ENCODE measurements around the gene KCND3.

Gene KCND3

DNA sequence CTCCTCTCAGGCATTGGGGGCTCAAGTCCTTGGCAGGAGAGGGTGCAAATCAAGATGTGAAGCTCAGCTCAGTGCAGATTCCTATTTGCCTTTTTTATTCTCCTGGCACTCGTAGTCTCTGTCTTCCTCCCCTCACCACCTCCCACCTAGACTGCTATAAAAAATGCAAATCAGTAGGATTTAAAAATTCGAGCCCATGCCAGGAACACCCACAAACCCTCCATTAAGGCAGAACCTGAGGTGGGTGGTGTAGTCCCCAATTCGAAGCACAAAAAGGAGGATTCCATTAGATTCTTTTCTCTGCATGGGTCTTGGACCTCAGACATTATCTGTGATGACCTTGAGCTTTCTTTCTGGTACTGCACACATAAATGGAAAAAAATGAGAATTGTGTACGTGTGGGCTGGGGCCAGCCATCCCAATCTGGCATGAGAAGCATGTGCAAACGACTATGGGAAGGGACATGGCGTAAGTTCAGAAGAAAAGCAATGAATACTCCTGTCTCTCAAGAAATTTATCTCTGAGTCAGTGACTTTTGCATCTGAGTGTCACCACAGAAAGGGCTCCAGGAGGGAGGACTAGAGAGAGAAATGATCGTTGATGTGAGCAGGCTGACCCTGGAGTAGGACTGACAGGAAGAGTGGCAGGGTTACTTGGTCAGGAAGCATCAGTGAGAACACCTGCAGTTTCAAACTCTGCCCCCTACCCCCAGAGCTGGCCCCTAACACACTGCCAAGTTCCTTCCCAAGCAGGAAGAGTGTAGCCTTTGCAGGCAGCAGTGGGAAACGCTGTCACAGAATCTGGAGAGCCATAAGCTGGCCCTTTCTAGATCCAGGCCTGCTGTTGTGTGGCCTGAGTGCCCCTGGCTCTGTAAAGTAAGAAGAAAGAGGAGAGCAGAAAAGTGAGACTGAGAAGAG is 252.0 kb downstream of the KCND3 start:
- FAIRE-seq, result no peak

DNA sequence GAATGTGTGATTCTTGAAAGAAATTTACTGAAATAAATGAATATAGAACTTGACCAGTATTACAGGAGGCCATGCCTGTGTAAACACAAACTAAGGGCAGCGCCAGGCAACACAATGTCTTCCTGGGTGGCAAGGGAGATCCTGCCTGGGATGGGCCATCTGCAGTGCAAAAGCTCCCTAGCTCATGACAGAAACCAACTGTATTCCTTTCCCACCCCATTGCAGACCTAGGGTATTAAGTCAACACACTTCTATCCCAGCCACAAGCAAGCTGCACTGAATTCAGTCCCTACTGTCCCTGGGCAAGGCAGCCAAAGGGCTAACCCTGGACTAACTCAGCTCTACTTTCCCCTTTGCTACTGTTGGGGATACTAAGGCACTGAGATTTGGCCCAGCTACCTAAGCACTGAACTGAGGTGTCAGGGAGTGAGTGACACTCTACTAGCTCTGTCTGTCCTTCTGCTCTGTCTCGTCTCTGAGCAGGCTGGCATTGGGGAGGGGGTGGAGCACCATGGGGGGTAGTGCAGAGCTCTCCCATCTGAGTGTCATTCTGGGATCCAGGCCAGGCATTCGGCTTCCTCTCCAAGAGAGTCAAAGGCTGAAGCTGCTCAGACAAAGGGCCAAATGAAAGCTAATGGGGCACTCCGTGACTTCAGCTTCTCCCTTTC is 252.8 kb downstream of the KCND3 start:
- FAIRE-seq, result no peak

DNA sequence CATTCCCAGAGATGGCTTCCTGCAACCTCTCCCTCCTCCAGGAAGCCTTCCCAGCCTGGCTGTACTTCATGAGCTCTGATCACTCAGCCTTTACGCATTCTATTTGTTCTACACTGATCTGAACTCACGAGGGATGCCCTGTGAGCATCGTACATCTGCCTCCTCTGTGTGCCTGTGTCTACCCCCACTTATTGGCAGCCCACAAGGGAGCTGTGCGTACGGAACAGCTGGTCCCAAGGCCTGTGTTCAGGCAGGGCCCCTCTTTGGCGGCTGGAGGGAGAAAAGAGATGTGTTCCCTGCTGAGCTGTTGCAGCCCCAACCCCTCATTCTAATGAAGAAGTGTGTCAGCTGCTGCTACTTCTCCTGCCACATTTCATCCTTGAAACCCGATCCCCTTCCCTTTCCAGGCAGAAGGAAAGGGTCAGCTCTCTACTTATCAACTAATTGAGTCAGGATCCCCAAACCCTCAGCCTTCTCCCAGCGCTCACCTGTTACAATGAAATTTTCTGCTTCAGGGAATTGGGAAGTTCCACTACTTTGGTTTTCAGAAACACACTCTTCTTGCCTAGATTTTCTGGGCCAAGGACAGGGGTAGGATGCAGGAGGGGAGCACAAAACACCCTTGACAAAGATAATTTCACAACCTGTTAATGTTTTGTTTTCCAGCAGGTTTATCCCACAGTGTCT is 253.5 kb downstream of the KCND3 start:
- FAIRE-seq, result no peak

DNA sequence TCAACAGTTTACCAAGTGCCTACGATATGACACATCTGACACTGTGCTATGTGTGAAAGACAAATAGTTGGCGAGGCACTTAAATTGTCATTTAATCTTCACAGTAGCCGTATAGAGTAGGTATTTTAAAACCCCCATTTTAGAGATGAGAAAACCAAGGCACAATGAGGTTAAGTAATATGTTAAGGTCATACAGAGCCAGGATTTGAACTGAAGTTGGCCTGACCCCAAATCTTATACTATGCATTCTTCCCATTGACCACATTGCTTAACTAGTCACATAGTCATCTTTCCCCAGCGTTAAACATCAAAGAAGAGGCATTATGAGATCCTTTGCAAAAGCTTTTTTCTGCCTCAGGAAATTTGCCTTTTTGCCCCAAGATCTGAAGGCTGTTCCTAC is 254.1 kb downstream of the KCND3 start:
- FAIRE-seq, result no peak

DNA sequence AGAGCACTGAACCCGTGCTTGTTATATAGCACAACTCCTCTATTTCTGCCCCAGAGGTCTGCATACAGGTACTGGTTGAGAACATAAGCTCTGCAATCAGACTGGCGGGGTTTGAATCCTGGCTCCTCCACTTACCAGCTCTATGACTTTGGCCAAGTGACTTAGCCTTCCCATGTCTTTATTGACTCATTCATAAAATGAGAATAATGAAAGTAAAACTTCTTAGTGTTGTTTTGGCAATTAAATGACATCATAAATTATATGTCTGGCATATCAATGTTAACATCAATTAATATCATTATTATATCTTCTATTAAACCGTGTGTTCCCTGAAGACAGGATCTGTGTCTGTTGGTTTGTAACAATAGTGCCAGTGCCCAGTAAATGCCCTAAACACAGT is 254.6 kb downstream of the KCND3 start:
- FAIRE-seq, result no peak

DNA sequence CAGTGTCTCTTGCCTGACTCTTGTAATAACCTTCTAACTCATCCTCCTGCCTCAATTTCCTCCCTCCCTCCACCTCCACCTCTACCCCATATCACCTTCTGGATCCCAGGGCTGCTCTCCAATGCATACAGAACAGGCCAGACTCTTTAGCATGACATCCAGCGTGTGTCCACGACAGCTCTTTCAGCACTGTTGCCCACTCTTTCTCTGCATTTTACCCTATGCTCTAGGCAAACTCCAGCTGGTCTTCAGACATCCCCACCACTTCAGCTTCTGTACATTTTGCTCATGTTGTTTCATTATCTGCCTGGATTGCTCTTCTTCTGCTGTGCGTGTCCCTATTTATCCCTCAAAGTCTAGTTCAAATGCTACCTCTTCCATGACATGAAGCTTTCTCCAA is 255.0 kb downstream of the KCND3 start:
- no peak for FAIRE-seq

DNA sequence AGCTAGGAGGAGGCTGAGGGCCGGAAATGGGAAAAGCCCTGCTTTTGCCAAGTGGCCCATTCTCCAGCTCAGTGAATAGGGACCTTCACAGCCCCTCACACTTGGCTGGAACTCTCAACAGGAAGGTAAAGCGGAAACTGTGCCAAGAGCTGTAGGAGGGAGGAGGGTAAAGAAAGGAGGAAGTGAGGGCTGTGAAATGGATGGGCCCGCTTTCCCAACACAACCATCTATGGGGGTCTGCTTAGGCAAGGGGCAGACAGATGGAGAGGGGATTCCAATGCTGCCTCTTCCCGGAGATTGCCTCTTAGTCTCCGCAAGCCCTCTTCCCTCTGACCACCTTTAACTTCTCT is 255.5 kb downstream of the KCND3 start:
- FAIRE-seq, result no peak

DNA sequence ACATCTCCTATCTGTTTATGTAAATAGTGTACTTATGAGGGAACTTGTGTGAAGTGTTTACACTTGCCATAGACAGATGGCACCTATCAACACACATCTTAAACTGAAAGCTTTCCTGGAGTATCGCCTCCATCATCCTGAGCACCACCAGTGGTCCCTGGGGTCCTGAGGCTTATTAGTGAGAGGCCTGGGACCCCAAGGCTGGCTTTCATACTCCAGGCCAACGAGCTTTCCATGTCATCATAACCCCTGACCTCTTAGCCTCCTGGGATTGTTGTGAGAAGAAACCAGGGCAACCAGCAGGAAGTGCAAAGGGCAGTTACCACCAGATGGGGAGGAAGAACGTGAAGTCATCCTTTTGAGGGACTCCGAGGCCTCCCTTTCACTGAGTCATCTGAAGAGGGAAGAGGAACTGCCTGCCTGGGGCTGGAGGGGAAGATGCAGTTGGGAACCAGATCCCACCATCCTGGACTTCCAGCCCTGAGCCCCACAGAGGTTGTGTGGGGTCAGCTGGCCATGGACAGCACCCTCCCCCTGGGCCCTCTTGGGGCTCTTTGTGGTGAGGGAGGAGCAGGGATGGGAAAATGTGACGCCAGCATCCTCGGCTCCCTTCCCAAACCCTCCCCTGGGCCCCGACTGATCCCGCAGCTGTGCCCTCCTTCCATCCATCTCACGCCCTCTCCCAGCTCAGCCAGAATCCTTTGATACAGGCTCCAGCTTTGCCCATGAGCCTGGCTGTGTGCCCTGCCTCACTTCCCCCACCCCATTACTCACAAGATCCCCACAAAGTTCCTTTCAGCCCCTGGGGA is 256.1 kb downstream of the KCND3 start:
- no peak for FAIRE-seq

DNA sequence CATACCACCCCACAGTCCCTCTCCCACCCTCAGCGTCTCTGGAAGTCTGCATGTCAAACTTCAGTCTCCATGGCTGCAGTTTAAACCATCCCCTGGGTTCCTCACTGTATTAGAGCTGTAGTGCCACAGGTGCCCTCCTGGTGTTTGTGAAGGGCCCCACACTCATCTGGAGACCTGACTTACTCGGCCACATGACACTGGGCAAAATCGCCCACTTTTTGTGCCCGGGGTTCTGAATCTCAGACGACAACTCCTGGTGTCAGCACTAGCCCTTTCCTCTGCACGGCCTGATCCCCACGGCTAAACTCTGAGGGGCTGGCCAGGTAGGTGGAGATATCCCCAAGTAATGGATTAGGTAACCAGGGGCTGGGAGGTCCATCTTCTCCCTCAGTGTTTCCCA is 256.8 kb downstream of the KCND3 start:
- FAIRE-seq, result no peak

DNA sequence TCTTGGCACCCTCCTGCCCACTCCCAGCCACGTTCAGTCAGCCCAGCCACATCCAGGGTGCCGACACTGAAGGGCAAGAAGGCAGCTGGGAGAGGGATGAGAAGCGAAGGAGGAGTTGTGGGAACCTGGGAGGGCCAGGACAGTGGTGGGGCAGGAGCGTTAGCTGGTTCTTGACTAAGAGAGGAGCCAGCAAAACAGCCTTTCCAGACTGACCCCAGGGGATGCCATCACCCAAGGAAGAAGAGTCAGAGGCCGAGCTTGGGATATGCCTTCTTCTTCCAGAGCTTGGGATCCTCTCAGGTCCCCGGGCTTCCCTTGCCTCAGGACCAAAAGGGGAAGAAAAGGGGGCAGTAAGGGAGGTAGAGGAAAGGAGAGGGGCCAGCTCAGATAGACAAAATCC is 257.5 kb downstream of the KCND3 start:
- FAIRE-seq, result no peak

DNA sequence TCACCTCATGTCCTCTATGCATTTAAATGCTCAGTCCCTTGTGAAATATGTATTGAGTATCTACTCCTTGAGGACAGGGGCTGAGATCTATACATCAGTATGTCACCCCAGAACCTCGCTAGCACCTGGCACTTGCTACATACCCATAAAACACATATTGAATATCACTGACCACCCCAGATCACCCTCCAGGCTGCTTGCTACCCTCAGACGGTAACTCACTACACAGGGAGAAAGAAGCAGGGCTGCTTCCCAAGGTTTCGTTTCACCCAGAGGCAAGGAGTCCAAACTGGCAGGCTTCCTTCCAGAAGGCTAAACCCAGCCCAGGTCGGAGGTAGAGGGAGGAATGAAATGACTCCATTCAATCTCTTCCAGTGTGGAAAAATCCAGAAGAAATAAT is 258.8 kb downstream of the KCND3 start:
- FAIRE-seq, result no peak

DNA sequence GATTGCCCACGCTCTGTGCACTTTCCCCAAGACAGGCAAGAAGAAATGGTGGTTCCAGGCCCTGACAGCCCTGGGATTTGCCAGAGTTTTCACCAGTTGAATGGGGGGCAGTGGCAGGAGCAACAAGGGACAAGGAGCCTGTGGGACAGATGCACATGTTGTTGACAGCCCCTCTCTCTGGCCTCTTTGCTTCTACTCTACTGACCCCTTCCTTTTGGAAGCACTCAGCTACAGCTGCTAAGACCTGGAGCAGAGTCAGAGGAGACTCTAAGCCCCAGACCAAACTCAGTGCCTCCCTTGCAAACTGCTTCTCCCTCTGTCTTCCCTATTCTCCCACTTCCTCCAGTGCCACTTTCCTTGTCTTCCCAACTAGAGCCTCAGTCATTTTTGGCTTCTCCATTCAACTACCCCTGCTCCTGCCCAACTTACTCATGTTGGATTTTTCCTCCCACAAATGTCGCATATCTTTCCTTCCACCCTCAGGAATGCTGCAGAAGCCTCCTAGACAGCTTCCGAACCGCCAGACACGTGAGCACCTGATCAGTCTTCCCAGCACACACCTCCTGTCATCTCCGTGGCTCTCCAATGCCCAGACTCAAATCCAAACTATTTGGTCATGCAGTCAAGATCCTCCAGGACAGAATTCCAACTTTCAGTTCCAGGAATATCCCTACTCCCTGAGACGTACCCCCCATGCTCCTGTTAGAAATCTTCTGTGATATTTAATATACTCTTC is 259.4 kb downstream of the KCND3 start:
- FAIRE-seq, result no peak

DNA sequence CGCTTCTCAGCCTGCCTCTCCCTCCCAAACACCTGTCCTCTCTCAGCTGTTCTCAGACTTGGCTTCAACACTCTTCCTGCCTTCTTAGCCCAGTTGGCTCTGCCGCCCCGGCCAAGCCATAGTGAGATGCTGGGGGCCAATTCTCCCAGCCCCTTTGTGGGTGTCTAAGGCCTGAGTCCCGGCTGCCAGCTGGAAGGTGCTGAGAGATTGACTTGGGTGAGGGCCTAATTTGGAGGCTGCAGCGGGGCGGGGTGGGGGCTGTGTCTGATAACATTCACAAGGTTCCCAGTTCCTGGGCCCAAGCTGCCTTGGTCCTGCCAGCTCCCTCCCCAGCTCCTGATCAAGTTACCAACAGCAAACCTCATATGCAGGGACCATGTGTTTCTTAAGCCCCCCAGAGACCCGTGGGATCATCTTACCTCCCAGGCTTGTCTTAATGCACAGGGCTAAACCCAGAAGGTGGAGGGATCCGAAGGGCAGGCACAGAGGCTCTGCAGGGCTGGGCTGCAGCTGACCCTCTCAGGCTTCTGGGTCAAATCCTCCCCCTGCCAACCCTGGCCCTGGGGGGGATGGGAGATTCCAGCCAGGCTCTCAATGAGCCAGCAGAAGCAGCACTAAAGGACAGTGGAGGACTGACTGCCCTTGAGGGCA is 260.1 kb downstream of the KCND3 start:
- FAIRE-seq, result no peak

DNA sequence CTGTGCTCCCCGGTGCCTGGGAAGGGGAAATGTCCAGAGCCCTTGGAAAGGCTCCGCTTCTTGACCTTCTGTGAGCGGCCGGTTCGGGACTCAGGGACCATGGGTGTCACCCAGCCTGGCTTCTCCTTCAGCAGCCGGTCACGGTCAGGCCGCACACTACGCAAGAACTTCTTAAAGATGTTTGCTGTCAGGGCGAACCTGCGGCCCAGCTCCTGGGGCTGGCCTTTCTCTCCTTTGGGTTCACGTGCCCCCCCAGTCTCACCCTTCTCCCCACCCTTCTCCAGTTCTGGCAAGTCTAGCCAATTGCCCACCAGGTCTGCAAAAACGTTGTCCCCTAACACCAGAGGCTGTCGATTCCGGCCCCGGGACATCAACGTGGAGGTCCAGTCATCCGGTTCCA is 262.4 kb downstream of the KCND3 start:
- FAIRE-seq, result no peak

DNA sequence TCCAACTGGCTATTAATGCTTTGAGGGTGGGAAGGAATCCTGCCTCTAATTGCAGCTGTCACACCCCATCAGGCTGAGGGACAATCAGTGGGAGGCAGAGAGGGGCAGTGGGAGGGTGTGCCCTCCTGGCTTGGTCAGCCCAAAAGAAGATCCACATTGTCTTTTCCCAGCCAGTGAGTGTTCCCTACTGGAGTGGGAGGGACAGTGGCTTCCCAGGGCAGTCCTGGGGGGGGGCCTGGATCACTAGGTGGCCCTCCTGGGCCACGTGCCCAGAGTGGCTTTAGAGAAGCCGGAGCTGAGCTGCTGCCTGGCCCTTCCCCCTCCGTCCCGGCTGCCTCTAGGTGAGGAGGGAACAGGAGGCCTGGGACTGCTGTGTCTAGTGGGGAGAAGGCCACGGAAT is 264.3 kb downstream of the KCND3 start:
- FAIRE-seq, result no peak

DNA sequence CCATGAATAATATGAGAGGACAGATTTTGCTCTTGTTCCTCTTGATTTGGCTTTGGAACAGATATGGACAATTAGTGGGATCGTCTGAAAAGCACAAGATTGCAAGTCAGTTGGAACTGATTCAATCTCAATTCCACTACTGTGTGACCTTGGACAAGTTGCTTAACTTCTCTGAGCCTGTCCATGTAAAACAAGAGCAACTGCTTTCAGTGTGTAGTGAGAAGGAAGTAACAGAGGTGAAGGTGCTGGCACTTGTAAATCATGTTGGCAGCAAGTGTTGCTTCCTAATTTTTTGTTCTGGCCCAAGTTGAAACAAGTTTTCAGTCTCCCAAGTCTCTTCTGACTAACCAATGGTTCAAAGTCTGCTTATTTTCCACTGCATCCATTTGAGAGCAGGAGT is 265.6 kb downstream of the KCND3 start:
- no peak for FAIRE-seq

DNA sequence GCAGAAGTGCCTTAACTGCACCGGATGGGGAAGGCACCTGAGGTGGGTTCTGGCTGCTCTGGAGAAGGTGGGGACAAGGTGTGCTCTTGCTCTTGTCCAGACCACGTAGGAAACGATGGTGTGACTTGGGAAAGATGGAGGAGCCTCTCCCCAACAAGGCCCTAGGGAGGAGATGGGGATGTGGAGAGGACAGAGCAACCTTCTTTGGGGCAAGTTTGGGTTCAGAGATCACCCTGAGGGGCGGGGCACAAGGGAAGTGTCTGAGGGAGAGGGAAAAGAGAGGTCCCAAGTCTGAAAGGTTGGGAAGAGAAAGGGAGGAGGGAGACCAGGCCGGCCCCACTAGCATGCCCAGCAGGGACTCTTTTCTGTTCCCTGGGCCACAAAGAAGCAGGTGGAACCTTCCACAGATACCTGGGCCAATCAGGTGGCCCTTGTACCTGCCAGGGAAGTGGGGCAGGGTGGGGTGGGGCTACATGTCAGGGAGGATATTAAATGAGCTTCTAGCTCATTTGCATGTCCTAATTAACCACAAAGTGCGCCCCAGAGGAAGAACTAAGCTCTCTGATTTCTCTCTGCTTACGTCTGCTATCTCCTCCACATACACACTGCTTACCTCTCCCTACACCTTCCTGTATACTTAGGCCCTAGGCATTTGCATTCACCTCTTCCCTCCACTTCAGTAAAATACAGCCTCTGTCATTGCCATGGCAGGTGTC is 266.2 kb downstream of the KCND3 start:
- FAIRE-seq, result no peak

DNA sequence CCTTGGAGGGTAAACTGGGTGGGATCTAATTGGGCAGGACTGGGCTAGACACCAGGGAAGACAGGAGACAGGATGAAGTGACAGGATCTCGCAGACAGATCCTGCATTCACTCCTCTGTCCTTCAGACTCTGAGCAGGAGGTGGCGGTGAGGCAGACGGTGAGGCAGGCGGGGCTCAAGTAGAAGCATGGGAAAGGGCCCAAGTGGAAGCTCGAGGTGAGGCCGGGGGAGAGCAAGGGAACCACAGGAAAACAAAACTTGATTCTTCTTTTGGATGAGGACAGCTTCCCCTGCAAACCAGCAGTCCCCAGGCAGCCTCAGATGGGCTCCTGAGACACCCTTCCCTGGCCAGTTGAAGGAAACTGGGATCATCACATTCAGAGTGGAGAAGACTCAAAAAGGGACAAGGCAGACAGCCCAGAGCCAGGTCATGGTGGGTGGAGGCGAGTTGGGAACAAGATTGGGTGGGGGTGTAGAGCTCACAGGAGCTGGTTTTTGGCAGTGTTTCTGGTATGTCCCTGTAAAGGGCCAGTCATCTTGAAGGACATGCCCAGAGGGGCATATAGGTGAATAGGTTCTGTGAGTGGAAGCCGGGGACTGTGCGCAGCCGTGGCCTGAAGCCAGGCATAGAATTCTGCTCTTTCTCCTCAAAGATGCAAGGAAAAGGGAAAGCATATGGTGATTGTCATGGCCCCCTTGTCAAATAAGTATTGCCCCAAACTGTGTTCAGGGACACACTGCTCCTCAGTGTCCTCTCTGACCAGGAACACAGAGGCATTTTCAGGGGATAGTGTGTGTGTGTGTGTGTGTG is 268.3 kb downstream of the KCND3 start:
- FAIRE-seq, result no peak

Measured in islet of Langerhans (tissue), 1 donor.